Erythroblast (primary cell): ENCODE results near the gene FTO.

ENCODE experiments used
- GATA1 ChIP-seq: IDR thresholded peaks from 2 replicates; pipeline ENCODE4 v1.6.1; 2011; ENCODE audit warnings: low read depth, mild to moderate bottlenecking, control low read depth, low read length, moderate library complexity
- POLR2A ChIP-seq: IDR thresholded peaks from 2 replicates; pipeline ENCODE4 v1.6.1; 2011; ENCODE audit warnings: mild to moderate bottlenecking, low read length

DNA sequence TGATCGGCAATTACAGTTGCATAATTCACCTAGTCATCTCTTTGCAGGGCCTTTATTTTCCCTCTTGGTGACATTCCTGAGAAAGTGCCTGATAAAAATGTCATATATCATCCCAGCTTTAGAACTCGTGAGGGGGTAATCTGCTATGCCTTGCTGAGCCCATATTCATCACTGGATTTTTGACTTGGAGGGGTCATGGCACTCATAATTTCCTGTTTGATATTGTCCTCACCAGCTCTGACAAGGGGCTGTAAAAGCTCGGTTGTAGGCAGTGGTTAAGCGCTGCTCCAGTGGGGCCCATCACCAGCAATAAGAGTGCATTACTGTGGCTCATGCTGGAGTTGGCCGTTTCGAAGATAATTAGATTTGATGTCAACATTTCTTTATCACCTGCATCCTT, 355.4 kb downstream of the FTO start:
- TF ChIP-seq POLR2A (no peak), GATA1 (no peak)
